Fibroblast of lung (primary cell): Measurements from ENCODE around the gene SPPL3. TPM values are rescaled to one million over a fixed set of nuclear protein-coding genes. Genes with fewer than 3 reads are reported as not detected.

ENCODE experiments used
- DNase-seq, 2 donors: peaks; one replicate each; pipeline versions ENCODE4 v3.0.0 to v3.0.0-alpha.2; 2010; ENCODE audit warnings: low read depth in 2 of 2
- H2AFZ ChIP-seq: 2 replicates; pipeline ENCODE4 v1.5.1; 2012; ENCODE audit warnings: low read length, control low read depth, inconsistent platforms
- H3K27ac ChIP-seq: 2 replicates; pipeline ENCODE4 v1.5.1; 2011; ENCODE audit warnings: low read length, control low read depth; ENCODE audit not compliant: insufficient read depth
- H3K27me3 ChIP-seq: 2 replicates; pipeline ENCODE4 v1.5.1; 2011; ENCODE audit warnings: mild to moderate bottlenecking, low read length; ENCODE audit not compliant: control insufficient read depth, insufficient read depth
- H3K36me3 ChIP-seq: 2 replicates; pipeline ENCODE4 v1.5.1; 2011; ENCODE audit warnings: low read length; ENCODE audit not compliant: control insufficient read depth, insufficient read depth
- H3K4me1 ChIP-seq: 2 replicates; pipeline ENCODE4 v1.5.1; 2011; ENCODE audit warnings: low read length; ENCODE audit not compliant: control insufficient read depth, insufficient read depth; ENCODE audit errors: extremely low read depth
- H3K4me2 ChIP-seq: 2 replicates; pipeline ENCODE4 v1.5.1; 2011; ENCODE audit warnings: low read length, control low read depth; ENCODE audit not compliant: insufficient read depth; ENCODE audit errors: extremely low read depth
- H3K4me3 ChIP-seq, 4 experiments: fragments of 200-600 bp in 1 of 4; sonication (generic) in 1 of 4; replicated peaks in 1 of 4; 2 replicates each; pipeline ENCODE4 v1.5.1; 2011 to 2016; ENCODE audit warnings: low read length in 4 of 4, low read depth in 3 of 4, mild to moderate bottlenecking in 3 of 4, control low read depth in 2 of 4, inconsistent platforms in 1 of 4, mixed read lengths in 1 of 4; ENCODE audit not compliant: insufficient read depth in 1 of 4; ENCODE audit errors: control extremely low read depth in 1 of 4
- H3K79me2 ChIP-seq: 2 replicates; pipeline ENCODE4 v1.5.1; 2012; ENCODE audit warnings: mild to moderate bottlenecking, low read length, inconsistent platforms; ENCODE audit not compliant: control insufficient read depth, insufficient read depth
- H3K9ac ChIP-seq: 2 replicates; pipeline ENCODE4 v1.5.1; 2011; ENCODE audit warnings: mild to moderate bottlenecking, low read length, control low read depth; ENCODE audit not compliant: insufficient read depth
- H3K9me3 ChIP-seq: 2 replicates; pipeline ENCODE4 v1.5.1; 2012; ENCODE audit warnings: low read depth, low read length; ENCODE audit not compliant: control insufficient read depth, insufficient read depth
- H4K20me1 ChIP-seq: 2 replicates; pipeline ENCODE4 v1.5.1; 2011; ENCODE audit warnings: low read length; ENCODE audit not compliant: control insufficient read depth, insufficient read depth; ENCODE audit errors: extremely low read depth
- CTCF ChIP-seq, 2 donors: IDR thresholded peaks in 1 of 2; conservative IDR thresholded peaks in 1 of 2; 1 replicate in 1 of 2; 2 replicates in 1 of 2; pipeline ENCODE4 v1.5.1; 2011 to 2012; ENCODE audit warnings: low read length in 2 of 2, control low read depth in 1 of 2, inconsistent platforms in 1 of 2, low read depth in 1 of 2, mild to moderate bottlenecking in 1 of 2
- EZH2 ChIP-seq: IDR thresholded peaks from 2 replicates; pipeline ENCODE4 v1.5.1; 2012; ENCODE audit warnings: low read length, control low read depth, mild to moderate bottlenecking; ENCODE audit errors: missing control alignments
- polyA plus RNA-seq, 2 donors: library from polyadenylated mRNA; depleted of rRNA in 1 of 2; stranded (reverse) in 1 of 2; unstranded in 1 of 2; fragments of >200 nt; gene quantifications; 2 replicates each; pipeline ENCODE4 v1.2.1, GENCODE V29; 2011 to 2012; ENCODE audit warnings: missing spikeins in 1 of 2
- total RNA-seq: library from RNA; depleted of rRNA; stranded (reverse); fragments of >200 nt; gene quantifications from 2 replicates; pipeline ENCODE4 v1.2.1, GENCODE V29; 2014

SPPL3 gene
- total and polyA plus RNA-seq, 2 donors (not counting 1 experiment from before 2014, with no cell fraction given), result 7.1 to 41.4 TPM

GRCh38 chr12:120944645-120945217 lies 40.6 kb upstream of the SPPL3 start:
- Histone ChIP-seq H3K27ac (no peak overlapping the region), H3K36me3 (no peaks in the 10 kb centered on the region), H4K20me1 (no peaks in the 10 kb centered on the region), H3K9me3 (no peaks in the 10 kb centered on the region), H3K27me3 (peaks cover 2% of the 10 kb centered on the region), H3K4me1 (no peaks in the 10 kb centered on the region), H3K79me2 (no peaks in the 10 kb centered on the region), H3K4me3 (no peak overlapping the region), H3K9ac (no peak overlapping the region), H2AFZ (no peak overlapping the region), H3K4me2 (no peak overlapping the region)
- TF ChIP-seq EZH2 (no peak), CTCF (conservative IDR thresholded peaks at IDR 0.05 in 1 of 2, IDR thresholded peaks at IDR 0.05 in 1 of 2; ENCODE audit: low read depth in 1 of 2, low read length in 2 of 2) (peak; percentile 81 to 82)
- DNase-seq, result peak; percentile 11 to 44

GRCh38 chr12:120943482-120943881 lies 39.3 kb upstream of the SPPL3 start:
- no peak overlapping the region for H3K9ac ChIP-seq
- H3K27me3 ChIP-seq, result peaks cover 2% of the 10 kb centered on the region

GRCh38 chr12:120941846-120942405 lies 37.8 kb upstream of the SPPL3 start:
- no peak overlapping the region for H3K27ac ChIP-seq
- H2AFZ ChIP-seq, result no peak overlapping the region
- TF ChIP-seq CTCF (conservative IDR thresholded peaks at IDR 0.05 in 1 of 2, IDR thresholded peaks at IDR 0.05 in 1 of 2; ENCODE audit: low read depth in 1 of 2, low read length in 2 of 2), result no peak
- no peak for TF ChIP-seq EZH2
- H3K27me3 ChIP-seq, result peaks cover 2% of the 10 kb centered on the region
- no peak for DNase-seq
- H3K4me2 ChIP-seq, result no peak overlapping the region
- H3K36me3 ChIP-seq, result no peaks in the 10 kb centered on the region
- no peaks in the 10 kb centered on the region for H3K4me1 ChIP-seq
- no peak overlapping the region for H3K9ac ChIP-seq
- no peaks in the 10 kb centered on the region for H4K20me1 ChIP-seq
- H3K9me3 ChIP-seq, result no peaks in the 10 kb centered on the region
- no peaks in the 10 kb centered on the region for H3K79me2 ChIP-seq
- H3K4me3 ChIP-seq, result no peak overlapping the region

More at GRCh38 chr12:120943482-120943881, 39.3 kb upstream of the SPPL3 start:
- no peak overlapping the region for H2AFZ ChIP-seq
- no peaks in the 10 kb centered on the region for H3K36me3 ChIP-seq
- no peaks in the 10 kb centered on the region for H3K79me2 ChIP-seq
- no peak overlapping the region for H3K4me2 ChIP-seq
- no peak for TF ChIP-seq EZH2
- no peak for TF ChIP-seq CTCF (conservative IDR thresholded peaks at IDR 0.05 in 1 of 2, IDR thresholded peaks at IDR 0.05 in 1 of 2; ENCODE audit: low read depth in 1 of 2, low read length in 2 of 2)
- no peak overlapping the region for H3K27ac ChIP-seq
- no peaks in the 10 kb centered on the region for H3K9me3 ChIP-seq
- no peaks in the 10 kb centered on the region for H4K20me1 ChIP-seq
- no peak for DNase-seq
- H3K4me3 ChIP-seq, result no peak overlapping the region
- no peaks in the 10 kb centered on the region for H3K4me1 ChIP-seq
